ENCODE measurements around the gene OTULIN.

OTULIN gene

DNA sequence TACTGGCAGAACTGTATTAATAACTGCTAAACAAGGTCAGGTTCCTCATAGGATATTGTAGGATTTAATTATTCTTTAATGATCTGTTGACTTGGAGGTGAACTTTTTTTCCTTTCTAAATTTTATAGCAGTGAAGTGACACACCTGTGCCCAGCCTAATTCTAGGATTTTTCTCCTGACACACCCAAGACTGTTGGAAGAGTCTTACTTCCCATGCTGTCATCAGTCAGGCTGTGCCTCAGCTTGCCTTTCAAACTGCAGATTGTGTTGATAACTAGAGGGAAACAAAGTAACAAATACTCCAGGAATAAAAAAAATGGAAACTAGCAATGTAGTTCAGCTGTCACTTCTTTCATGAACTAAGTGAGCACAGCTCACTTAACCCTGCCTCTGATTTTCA lies 22.0 kb downstream of the OTULIN start:
- no peak for TF ChIP-seq CTCF (conservative IDR thresholded peaks at IDR 0.05; ENCODE audit: control insufficient read depth, insufficient read depth, low read depth, low read length)
- H3K4me3 ChIP-seq (ENCODE audit: control insufficient read depth, low read depth, low read length): no peak overlapping the region
- DNase-seq (ENCODE audit: low read depth): no peak

DNA sequence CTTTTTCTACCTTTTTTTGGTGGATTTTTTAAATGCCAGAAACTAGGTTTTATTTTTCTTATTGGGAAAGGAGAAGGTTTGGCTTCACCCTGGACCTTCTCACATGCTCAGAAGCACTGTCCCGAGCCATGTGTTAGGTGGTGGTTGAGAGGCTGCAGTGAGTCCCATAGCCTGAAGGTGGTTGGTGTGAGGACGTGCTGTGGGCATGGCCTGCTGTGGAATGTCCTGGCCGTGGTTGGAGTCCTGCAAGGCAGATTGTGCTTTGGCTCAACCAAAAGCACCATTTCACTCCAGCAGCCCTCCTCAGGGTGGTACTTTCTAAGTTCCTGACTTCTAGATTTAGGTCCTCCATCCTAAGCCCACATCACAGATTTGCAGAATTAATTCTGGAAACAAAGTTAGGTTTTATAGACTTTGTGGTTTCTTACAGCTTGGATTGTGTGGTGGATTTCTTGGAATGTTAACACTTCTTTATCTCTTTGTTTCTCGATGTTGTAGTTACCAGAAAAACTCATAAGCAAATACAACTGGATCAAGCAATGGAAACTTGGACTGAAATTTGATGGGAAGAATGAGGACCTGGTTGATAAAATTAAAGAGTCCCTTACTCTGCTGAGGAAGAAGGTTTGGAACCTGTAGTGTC lies 22.6 kb downstream of the OTULIN start:
- no peak for DNase-seq (ENCODE audit: low read depth)
- no peak overlapping the region for H3K4me3 ChIP-seq (ENCODE audit: control insufficient read depth, low read depth, low read length)
- no peak for TF ChIP-seq CTCF (conservative IDR thresholded peaks at IDR 0.05; ENCODE audit: control insufficient read depth, insufficient read depth, low read depth, low read length)

DNA sequence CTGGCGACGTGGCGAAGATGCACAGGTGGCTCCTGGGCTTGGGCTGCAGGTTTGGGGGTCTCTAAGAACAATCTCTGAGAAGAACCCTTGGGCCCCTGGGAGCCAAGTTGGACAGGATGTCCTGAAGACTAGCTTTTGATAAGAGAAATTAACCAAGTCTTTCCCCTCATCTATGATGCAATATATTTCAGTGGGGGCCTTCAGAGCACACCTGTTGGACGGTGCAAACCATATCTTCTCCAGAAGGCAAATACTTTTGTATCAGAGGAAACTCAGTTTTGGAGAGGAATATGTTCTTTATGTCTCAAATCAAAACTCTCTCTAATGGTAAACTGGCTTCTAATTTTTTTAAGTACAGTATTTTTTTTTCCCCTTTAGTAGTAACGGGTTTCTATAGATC lies 28.6 kb downstream of the OTULIN start:
- DNase-seq (ENCODE audit: low read depth): no peak
- H3K4me3 ChIP-seq (ENCODE audit: control insufficient read depth, low read depth, low read length): no peak overlapping the region
- no peak for TF ChIP-seq CTCF (conservative IDR thresholded peaks at IDR 0.05; ENCODE audit: control insufficient read depth, insufficient read depth, low read depth, low read length)

- H3K4me3 ChIP-seq (ENCODE audit: control insufficient read depth, low read depth, low read length): no peak overlapping the region
- TF ChIP-seq CTCF (conservative IDR thresholded peaks at IDR 0.05; ENCODE audit: control insufficient read depth, insufficient read depth, low read depth, low read length): no peak
- no peak for DNase-seq (ENCODE audit: low read depth)
Measured at GRCh38 chr5:14695152-14695551, 30.6 kb downstream of the OTULIN start.

DNA sequence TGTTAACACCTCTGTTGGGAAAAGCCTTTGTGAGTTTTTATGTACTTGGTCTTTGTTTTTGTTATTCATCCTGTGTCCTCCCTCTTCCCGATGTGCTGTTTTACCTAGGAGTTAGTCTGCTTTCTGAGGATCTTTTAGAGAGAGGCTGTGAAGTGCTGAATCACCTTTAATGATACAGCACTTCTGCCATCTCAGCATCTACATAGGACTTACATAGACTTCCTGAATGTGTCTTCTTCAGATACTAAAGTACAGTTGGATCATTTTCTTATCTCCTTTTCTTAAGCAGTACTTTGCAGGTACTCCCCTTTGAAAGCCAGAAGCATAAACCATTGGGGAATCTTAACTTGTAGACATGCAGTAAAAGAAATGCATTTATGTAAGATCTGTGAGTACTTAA lies 31.5 kb downstream of the OTULIN start:
- no peak overlapping the region for H3K4me3 ChIP-seq (ENCODE audit: control insufficient read depth, low read depth, low read length)
- TF ChIP-seq CTCF (conservative IDR thresholded peaks at IDR 0.05; ENCODE audit: control insufficient read depth, insufficient read depth, low read depth, low read length): no peak
- no peak for DNase-seq (ENCODE audit: low read depth)

- no peak for TF ChIP-seq CTCF (conservative IDR thresholded peaks at IDR 0.05; ENCODE audit: control insufficient read depth, insufficient read depth, low read depth, low read length)
- H3K4me3 ChIP-seq (ENCODE audit: control insufficient read depth, low read depth, low read length): no peak overlapping the region
- DNase-seq (ENCODE audit: low read depth): no peak
Measured at GRCh38 chr5:14696851-14697250, 32.3 kb downstream of the OTULIN start.

DNA sequence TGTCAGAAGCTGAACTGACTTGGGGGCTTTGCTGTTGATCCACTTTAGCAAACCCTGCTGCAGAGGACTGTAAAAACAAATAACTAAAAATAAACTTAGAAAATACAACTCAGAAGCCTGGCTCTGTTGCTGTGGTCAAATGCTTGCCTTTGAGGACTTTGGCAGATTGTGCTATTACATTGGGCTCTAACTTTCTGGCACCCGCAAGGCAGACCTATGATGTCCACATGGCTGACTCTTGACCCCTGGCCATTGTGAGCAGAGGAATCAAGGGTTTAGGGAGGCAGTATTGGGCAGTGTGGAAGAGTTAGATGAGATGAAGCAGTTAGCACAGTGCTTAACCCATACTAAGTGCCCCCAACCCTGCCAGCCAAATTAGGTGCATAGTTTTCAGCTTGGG lies 34.0 kb downstream of the OTULIN start:
- TF ChIP-seq CTCF (conservative IDR thresholded peaks at IDR 0.05; ENCODE audit: control insufficient read depth, insufficient read depth, low read depth, low read length): no peak
- no peak overlapping the region for H3K4me3 ChIP-seq (ENCODE audit: control insufficient read depth, low read depth, low read length)
- DNase-seq (ENCODE audit: low read depth): no peak

All from fibroblast of mammary gland (primary cell).